ENCODE data around the gene PRKCA. TPM values are rescaled to one million over a fixed set of nuclear protein-coding genes. Genes with fewer than 3 reads are reported as not detected.

Gene PRKCA
- total and polyA plus RNA-seq, 2 of the 13 experiments (the other 11 are each of a cell fraction or from before 2014, with no cell fraction given) = 18.5 to 21.5 TPM

DNA sequence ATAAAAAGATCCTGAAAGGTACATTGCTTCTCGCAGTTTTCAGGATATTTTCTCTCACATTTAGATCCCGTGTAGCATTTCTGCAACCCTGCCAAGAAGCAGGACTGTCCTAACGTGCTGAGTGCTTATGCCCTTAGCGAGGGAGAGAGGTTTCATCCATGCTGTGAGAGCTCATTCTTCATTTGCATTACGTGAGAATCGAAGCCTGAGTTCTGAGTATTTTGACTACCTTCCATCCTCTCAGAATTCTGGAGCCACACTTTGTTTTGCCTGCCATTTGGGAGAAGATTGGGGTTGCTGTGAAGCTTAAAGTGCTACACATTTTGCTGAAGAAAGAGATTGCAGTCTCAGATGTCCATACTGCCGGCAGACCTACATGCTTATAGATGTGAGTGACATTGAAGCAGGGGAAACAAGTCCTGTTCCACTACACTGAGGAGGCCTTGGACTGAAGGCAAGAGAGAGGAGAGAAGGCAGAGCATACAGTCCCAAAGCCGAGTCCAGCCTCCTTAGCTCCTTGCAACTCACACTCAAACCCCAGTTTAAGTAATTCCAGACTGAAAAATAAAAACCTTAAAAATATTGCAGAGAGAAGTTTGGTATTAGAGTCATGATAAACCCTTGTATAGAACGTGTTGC lies 183.0 kb downstream of the PRKCA start:
- Histone ChIP-seq H4K20me1 (ENCODE audit: insufficient read depth, low read length) (no peaks in the 10 kb centered on the region), H3K9ac (ENCODE audit: insufficient read depth, low read depth, low read length) (no peak overlapping the region), H3K4me2 (ENCODE audit: low read depth, low read length) (no peak overlapping the region), H3K4me1 (ENCODE audit: insufficient read depth, low read length) (peaks cover 51% of the 10 kb centered on the region), H3K79me2 (ENCODE audit: insufficient read depth, low read length) (peaks cover 13% of the 10 kb centered on the region), H2AFZ (ENCODE audit: low read length) (no peak overlapping the region), H3K4me3 (replicated peaks in 1 of 3; ENCODE audit: insufficient read depth in 1 of 3, low read depth in 2 of 3, low read length in 3 of 3) (no peak overlapping the region), H3K36me3 (replicated peaks in 1 of 2; ENCODE audit: control insufficient read depth in 1 of 2, insufficient read depth in 2 of 2, low read length in 2 of 2) (no peaks in the 10 kb centered on the region), H3K9me3 (ENCODE audit: low read length) (no peaks in the 10 kb centered on the region), H3K27me3 (ENCODE audit: control insufficient read depth in 1 of 2, insufficient read depth in 2 of 2, low read length in 2 of 2) (no peaks in the 10 kb centered on the region), H3K27ac (ENCODE audit: extremely low read length, insufficient read depth, low read length) (no peak overlapping the region)
- in situ Hi-C loops (cut with HindIII; ENCODE audit: extremely low pct_ligation_motif_present, low pct_unique_long_range_greater_than_20kb) = no loop called here
- DNase-seq (ENCODE audit: low spot score) (no peak), FAIRE-seq (no peak), ATAC-seq (no peak)
- intact Hi-C loops (cut with micrococcal nuclease; ENCODE audit: unreplicated experiment) = no loop called here
- BruUV-seq (replicated peaks) = no TSS peak
- ChIA-PET CTCF (ENCODE audit: low intra/inter-chr PET ratio, low total read pairs) (no interaction called here), POLR2A (no interaction called here)
- 93% methylated on average over 9 of the region's 9 CpGs for WGBS (ENCODE audit: low lambda C conversion rate)
- TF ChIP-seq STAG1 (CRISPR knock-in tag; IDR thresholded peaks at IDR 0.05) (no peak), SETDB1 (CRISPR knock-in tag; IDR thresholded peaks at IDR 0.05; ENCODE audit: borderline replicate concordance) (no peak), MYC (CRISPR knock-in tag; IDR thresholded peaks at IDR 0.05; ENCODE audit: borderline replicate concordance) (no peak), ZNF841 (CRISPR knock-in tag; IDR thresholded peaks at IDR 0.05; ENCODE audit: borderline replicate concordance) (no peak), GPBP1L1 (CRISPR knock-in tag; IDR thresholded peaks at IDR 0.05) (no peak), ZNF282 (IDR thresholded peaks at IDR 0.05; ENCODE audit: partially characterized antibody) (no peak), ESRRA (CRISPR knock-in tag; IDR thresholded peaks at IDR 0.05; ENCODE audit: low read depth) (no peak), FOXO1 (CRISPR knock-in tag; IDR thresholded peaks at IDR 0.05) (no peak)

Data from HepG2 (cell line).